ENCODE data around the gene FGD1.

DNA sequence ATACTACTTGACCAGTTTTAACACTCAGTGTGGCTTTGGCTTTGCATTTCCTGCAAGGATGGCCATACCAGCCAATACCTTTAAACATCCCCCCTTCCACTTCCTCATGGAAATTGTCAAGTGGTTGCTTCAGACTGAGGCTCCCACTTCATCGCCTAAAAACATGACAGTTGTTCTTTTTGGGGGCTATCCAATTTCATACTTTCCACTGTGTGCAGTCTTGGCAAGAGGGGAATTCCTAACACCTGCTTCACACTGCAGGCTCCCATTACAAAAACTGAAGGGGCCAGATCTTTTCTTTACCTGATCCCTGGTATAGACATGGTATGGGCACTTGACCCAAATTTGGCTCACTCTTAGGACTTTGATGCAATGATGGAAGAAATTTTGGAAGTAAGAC lies 84.3 kb downstream of the FGD1 start:
- TF ChIP-seq POLR2A (IDR thresholded peaks at IDR 0.05) = no peak
- TF ChIP-seq, protein P1, sequence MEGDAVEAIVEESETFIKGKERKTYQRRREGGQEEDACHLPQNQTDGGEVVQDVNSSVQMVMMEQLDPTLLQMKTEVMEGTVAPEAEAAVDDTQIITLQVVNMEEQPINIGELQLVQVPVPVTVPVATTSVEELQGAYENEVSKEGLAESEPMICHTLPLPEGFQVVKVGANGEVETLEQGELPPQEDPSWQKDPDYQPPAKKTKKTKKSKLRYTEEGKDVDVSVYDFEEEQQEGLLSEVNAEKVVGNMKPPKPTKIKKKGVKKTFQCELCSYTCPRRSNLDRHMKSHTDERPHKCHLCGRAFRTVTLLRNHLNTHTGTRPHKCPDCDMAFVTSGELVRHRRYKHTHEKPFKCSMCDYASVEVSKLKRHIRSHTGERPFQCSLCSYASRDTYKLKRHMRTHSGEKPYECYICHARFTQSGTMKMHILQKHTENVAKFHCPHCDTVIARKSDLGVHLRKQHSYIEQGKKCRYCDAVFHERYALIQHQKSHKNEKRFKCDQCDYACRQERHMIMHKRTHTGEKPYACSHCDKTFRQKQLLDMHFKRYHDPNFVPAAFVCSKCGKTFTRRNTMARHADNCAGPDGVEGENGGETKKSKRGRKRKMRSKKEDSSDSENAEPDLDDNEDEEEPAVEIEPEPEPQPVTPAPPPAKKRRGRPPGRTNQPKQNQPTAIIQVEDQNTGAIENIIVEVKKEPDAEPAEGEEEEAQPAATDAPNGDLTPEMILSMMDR (IDR thresholded peaks at IDR 0.05) = no peak
